Activated naive CD4-positive, alpha-beta T cell treated with anti-CD3 and anti-CD28 coated beads for 36 hours (primary cell): ENCODE measurements around the gene WDR64. TPM values are rescaled to one million over a fixed set of nuclear protein-coding genes. Genes with fewer than 3 reads are reported as not detected.

Source experiments
- CTCF ChIA-PET: fragments of 350-600 bp; sonication (Branson Sonifier 250); formaldehyde crosslinking; loops from one replicate; lab custom pipeline; 2021; ENCODE audit warnings: antibody characterized with exemption; lab: Charles Lee
- DNase-seq: peaks from one replicate; pipeline ENCODE4 v3.0.0-alpha.2; 2020
- H3K27ac Mint-ChIP-seq: one replicate; pipeline ENCODE4 v1.8.0; 2021; ENCODE audit warnings: mild to moderate bottlenecking, mixed read lengths
- H3K27me3 Mint-ChIP-seq: one replicate; pipeline ENCODE4 v1.8.0; 2021; ENCODE audit warnings: low read depth, mixed read lengths
- H3K36me3 Mint-ChIP-seq: one replicate; pipeline ENCODE4 v1.8.0; 2021; ENCODE audit warnings: low read depth, mixed read lengths
- H3K4me1 Mint-ChIP-seq: one replicate; pipeline ENCODE4 v1.8.0; 2021; ENCODE audit warnings: low read depth, mixed read lengths
- H3K4me3 Mint-ChIP-seq: one replicate; pipeline ENCODE4 v1.8.0; 2021; ENCODE audit warnings: mild to moderate bottlenecking, moderate library complexity, mixed read lengths
- H3K9me3 Mint-ChIP-seq: one replicate; pipeline ENCODE4 v1.8.0; 2021; ENCODE audit warnings: mixed read lengths
- intact Hi-C: fragments of 100-400 bp; cut with micrococcal nuclease; formaldehyde crosslinking; loops from one replicate; pipeline ENCODE4 v1.15.1; 2023
- total RNA-seq, 2 experiments: library from RNA; stranded (reverse); gene quantifications; one replicate each; pipeline ENCODE4 v1.2.3, GENCODE V29; 2021

Gene WDR64
- total RNA-seq, 2 experiments from 2014 or later: not detected

DNA sequence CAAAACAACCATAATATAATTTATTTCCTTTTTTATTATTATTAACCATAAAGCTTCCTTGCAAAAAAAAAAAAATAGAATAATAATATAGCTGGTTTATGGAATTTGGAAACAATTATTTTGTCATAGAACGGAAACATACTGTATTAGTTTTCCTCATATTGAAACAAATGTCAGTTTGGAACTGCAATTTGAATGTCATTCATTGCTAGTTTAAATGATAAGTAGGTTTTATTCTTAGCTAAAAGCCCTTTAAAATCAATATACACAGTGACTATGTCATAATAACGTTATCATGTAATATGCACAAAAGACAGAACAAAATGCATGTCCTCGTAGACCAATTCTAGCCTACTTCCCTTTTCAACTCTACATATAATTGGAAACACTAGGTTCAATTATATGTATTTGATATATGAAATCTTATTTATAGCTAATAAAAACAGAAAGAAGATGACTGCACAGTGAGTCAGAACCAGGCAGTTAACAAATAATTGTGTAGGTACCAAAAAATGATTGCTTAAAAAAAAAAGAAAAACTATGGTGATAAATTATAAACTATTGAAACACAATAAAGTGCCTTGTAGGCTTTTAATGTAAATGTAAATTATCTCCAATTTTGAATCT is 110.7 kb downstream of the WDR64 start:
- Mint-ChIP-seq H3K27me3 (no peaks in the 10 kb centered on the region), H3K27ac (no peak overlapping the region), H3K9me3 (no peaks in the 10 kb centered on the region), H3K36me3 (no peaks in the 10 kb centered on the region), H3K4me3 (no peak overlapping the region), H3K4me1 (no peaks in the 10 kb centered on the region)
- CTCF ChIA-PET: interaction anchor here (0.5 to 0.6 kb wide), 2 partner anchors 31 to 1815 kb away, joined by 3 to 4 read pairs; no protein-coding TSS in a partner anchor
- intact Hi-C loops: no loop called here
- DNase-seq: no peak

- Mint-ChIP-seq H3K27me3 (no peaks in the 10 kb centered on the region), H3K4me1 (no peaks in the 10 kb centered on the region), H3K9me3 (no peaks in the 10 kb centered on the region), H3K36me3 (no peaks in the 10 kb centered on the region), H3K27ac (no peak overlapping the region), H3K4me3 (no peak overlapping the region)
- DNase-seq: no peak
- intact Hi-C loops: no loop called here
- CTCF ChIA-PET: no interaction called here
These were observed 113.3 kb downstream of the WDR64 start for GRCh38 chr1:241765390-241765789.

DNA sequence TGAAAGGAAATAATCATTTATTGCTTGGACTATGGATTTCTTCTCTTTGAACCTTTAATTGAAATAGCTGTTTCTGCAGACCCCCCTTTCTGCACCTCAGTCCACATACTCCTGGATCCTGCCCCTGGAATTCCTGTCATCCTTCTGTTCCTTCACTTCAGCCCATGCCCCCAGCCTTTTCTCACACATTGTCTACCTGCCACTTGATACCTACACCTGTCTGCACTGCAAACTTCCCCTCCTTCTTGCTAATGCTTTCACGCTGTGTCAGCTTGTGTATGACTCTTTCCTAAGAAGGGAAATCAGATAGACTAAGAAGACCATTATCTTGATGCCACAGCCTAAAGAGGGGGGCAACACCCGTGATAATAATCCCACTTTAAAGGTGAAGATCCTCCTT is 115.7 kb downstream of the WDR64 start:
- Mint-ChIP-seq H3K36me3 (no peaks in the 10 kb centered on the region), H3K4me1 (no peaks in the 10 kb centered on the region), H3K4me3 (no peak overlapping the region), H3K27ac (no peak overlapping the region), H3K27me3 (no peaks in the 10 kb centered on the region), H3K9me3 (no peaks in the 10 kb centered on the region)
- no peak for DNase-seq
- intact Hi-C loops: no loop called here
- CTCF ChIA-PET: interaction anchor here (1.0 kb wide), 1 partner anchor 12 kb away, joined by 3 read pairs; no protein-coding TSS in a partner anchor

DNA sequence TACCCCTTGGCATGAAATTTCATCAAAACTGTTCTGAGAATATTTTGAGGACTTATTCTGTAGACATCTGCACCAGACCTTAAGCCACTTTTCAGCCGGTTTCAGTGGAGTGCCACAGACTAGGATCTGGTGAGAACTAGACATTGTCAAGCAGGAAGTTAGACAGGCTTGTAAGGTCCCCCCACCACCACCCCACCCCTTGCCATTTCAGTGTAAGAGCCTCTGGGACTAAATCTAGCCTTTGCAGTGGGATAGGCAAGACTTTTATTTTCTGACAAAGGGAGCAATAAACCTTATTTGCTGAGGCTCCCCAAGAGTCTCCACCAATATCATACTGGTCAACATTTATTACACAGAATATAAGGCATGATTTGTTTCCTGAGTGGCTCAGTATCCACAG is 118.0 kb downstream of the WDR64 start:
- intact Hi-C loops: no loop called here
- Mint-ChIP-seq H3K9me3 (no peaks in the 10 kb centered on the region), H3K4me3 (no peak overlapping the region), H3K4me1 (no peaks in the 10 kb centered on the region), H3K36me3 (no peaks in the 10 kb centered on the region), H3K27ac (no peak overlapping the region), H3K27me3 (no peaks in the 10 kb centered on the region)
- CTCF ChIA-PET: no interaction called here
- DNase-seq: no peak

DNA sequence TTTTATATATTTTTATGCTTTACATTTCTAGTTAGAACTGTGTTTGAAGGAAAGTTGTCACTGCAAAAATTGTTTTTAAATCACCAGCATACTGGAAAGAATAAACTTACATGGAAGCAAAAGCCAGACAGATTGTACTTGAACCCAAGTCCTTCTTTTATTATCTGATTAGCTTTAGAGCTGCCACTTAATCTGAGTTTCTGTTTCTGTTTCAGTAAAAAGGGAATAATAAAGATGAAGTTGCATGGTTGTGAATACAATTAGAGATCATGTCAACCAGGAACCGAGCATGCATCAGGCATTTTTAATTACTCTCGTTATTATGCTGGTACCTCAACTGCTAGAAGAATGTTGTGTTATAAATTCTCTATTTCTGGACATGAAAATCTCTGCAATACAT is 119.0 kb downstream of the WDR64 start:
- intact Hi-C loops: no loop called here
- Mint-ChIP-seq H3K9me3 (no peaks in the 10 kb centered on the region), H3K27me3 (no peaks in the 10 kb centered on the region), H3K4me1 (peaks cover 2% of the 10 kb centered on the region), H3K36me3 (no peaks in the 10 kb centered on the region), H3K4me3 (no peak overlapping the region), H3K27ac (no peak overlapping the region)
- CTCF ChIA-PET: no interaction called here
- DNase-seq: no peak

DNA sequence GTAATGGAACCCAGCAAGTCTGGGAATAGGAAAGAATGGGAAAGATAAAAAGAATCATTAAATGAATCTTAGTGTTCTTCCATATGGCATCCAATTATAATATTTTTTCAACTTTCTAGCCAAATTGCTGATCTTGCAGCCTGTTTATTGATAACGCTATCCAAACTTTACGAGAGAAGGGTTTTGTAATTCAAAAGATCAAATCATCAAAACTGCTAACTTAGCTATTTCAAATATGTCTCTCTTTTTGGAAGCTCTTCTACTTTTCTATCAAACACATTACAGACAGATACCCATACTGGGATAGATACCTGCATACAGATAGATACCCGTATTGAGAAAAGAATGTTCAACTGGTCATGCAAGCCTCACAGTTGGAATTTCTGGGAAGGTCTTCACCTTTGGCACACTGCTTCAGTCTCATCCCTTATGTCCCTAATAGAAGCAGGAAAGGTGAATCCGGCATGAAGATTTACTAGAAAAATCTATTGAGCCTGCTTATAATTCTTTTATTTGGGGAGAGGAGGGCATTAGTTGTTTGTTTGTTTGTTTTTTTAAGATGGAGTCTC is 120.9 kb downstream of the WDR64 start:
- DNase-seq: no peak
- peaks cover 7% of the 10 kb centered on the region for H3K4me1 Mint-ChIP-seq
- intact Hi-C loops: no loop called here
- no peak overlapping the region for H3K4me3 Mint-ChIP-seq
- no peak overlapping the region for H3K27ac Mint-ChIP-seq
- H3K9me3 Mint-ChIP-seq: no peaks in the 10 kb centered on the region
- H3K36me3 Mint-ChIP-seq: no peaks in the 10 kb centered on the region
- CTCF ChIA-PET: no interaction called here
- H3K27me3 Mint-ChIP-seq: no peaks in the 10 kb centered on the region

DNA sequence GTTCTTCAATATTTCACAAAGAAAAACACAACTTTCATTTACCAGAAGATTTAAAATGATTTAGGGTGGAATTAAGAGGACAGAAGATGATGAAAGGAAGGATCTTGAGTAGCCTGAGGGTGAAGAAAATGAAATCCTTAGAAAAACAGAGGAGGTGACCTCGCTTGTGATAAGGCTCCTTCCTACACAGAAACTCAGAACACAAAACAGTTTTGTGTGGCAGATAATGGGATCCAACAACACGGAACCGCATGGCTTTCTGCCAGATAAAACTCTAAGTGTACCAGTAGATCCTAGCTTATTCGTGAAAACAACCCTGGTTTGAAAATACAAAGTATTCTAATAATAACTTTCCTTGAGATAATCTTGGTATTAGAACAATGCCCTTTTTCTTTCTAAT is 121.9 kb downstream of the WDR64 start:
- no peak for DNase-seq
- peaks cover 7% of the 10 kb centered on the region for H3K4me1 Mint-ChIP-seq
- CTCF ChIA-PET: no interaction called here
- no peaks in the 10 kb centered on the region for H3K27me3 Mint-ChIP-seq
- H3K27ac Mint-ChIP-seq: no peak overlapping the region
- no peaks in the 10 kb centered on the region for H3K9me3 Mint-ChIP-seq
- intact Hi-C loops: no loop called here
- H3K4me3 Mint-ChIP-seq: no peak overlapping the region
- H3K36me3 Mint-ChIP-seq: no peaks in the 10 kb centered on the region

- Mint-ChIP-seq H3K27ac (no peak overlapping the region), H3K9me3 (no peaks in the 10 kb centered on the region), H3K27me3 (no peaks in the 10 kb centered on the region), H3K36me3 (no peaks in the 10 kb centered on the region), H3K4me1 (peaks cover 7% of the 10 kb centered on the region), H3K4me3 (no peak overlapping the region)
- CTCF ChIA-PET: no interaction called here
- intact Hi-C loops: no loop called here
- no peak for DNase-seq
These were observed 122.9 kb downstream of the WDR64 start for GRCh38 chr1:241775021-241775420.

DNA sequence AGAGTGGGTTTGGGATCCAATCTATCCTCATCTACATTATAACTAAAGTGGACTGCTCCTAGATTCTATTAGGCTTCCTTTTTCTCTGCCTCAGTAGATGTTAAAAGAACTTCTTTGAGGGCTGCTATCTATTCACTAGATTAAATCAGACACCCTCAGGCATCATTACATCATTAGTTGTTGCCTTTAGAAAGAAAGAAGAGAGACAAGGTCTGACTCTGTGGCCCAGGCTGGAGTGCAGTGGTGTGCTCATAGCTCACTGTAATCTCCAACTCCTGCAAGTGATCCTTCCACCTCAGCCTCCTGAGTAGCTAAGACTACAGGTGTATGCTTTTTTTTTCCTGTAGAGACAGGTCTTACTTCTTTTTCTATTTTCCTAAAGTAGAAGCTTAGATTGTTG is 124.8 kb downstream of the WDR64 start:
- Mint-ChIP-seq H3K4me1 (peaks cover 7% of the 10 kb centered on the region), H3K9me3 (no peaks in the 10 kb centered on the region), H3K27me3 (no peaks in the 10 kb centered on the region), H3K27ac (no peak overlapping the region), H3K36me3 (no peaks in the 10 kb centered on the region), H3K4me3 (no peak overlapping the region)
- DNase-seq: no peak
- intact Hi-C loops: no loop called here
- CTCF ChIA-PET: no interaction called here

GRCh38 chr1:241778117-241778516 is 126.0 kb downstream of the WDR64 start:
- Mint-ChIP-seq H3K36me3 (no peaks in the 10 kb centered on the region), H3K9me3 (no peaks in the 10 kb centered on the region), H3K4me1 (peaks cover 7% of the 10 kb centered on the region), H3K27ac (no peak overlapping the region), H3K4me3 (no peak overlapping the region), H3K27me3 (no peaks in the 10 kb centered on the region)
- DNase-seq: no peak
- CTCF ChIA-PET: no interaction called here
- intact Hi-C loops: no loop called here

DNA sequence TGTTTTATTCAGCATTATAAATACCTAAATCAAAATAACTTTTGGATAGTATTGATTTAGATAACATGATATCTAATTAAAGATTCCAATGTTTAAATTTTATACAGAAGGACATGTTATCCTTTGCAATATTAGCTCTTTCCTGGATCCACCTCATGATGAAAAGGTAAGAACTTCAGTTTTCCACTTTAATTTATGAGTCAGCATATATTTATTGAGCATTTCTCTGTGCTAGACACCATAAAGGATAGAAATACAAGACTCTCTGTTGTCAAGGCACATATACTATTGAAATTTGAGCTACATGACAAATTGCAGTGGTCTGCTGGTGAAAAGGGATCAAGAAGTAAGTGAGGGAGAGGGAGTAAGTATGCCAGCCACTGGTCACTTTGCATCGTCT is 127.8 kb downstream of the WDR64 start:
- peaks cover 7% of the 10 kb centered on the region for H3K4me1 Mint-ChIP-seq
- DNase-seq: no peak
- no peak overlapping the region for H3K27ac Mint-ChIP-seq
- H3K36me3 Mint-ChIP-seq: no peaks in the 10 kb centered on the region
- intact Hi-C loops: no loop called here
- H3K27me3 Mint-ChIP-seq: no peaks in the 10 kb centered on the region
- H3K4me3 Mint-ChIP-seq: no peak overlapping the region
- H3K9me3 Mint-ChIP-seq: no peaks in the 10 kb centered on the region
- CTCF ChIA-PET: interaction anchor here (1.4 kb wide), 1 partner anchor 11 kb away, joined by 3 read pairs; no protein-coding TSS in a partner anchor

GRCh38 chr1:241782396-241782795 is 130.3 kb downstream of the WDR64 start:
- no peaks in the 10 kb centered on the region for H3K27me3 Mint-ChIP-seq
- CTCF ChIA-PET: no interaction called here
- intact Hi-C loops: no loop called here
- no peaks in the 10 kb centered on the region for H3K36me3 Mint-ChIP-seq
- H3K4me1 Mint-ChIP-seq: no peaks in the 10 kb centered on the region
- H3K27ac Mint-ChIP-seq: no peak overlapping the region
- no peaks in the 10 kb centered on the region for H3K9me3 Mint-ChIP-seq
- H3K4me3 Mint-ChIP-seq: no peak overlapping the region
- no peak for DNase-seq

- no peaks in the 10 kb centered on the region for H3K4me1 Mint-ChIP-seq
- no peak overlapping the region for H3K4me3 Mint-ChIP-seq
- no peaks in the 10 kb centered on the region for H3K27me3 Mint-ChIP-seq
- CTCF ChIA-PET: interaction anchor here (0.7 kb wide), 2 partner anchors 1056 to 1890 kb away, joined by 3 read pairs; no protein-coding TSS in a partner anchor
- no peak for DNase-seq
- no peaks in the 10 kb centered on the region for H3K36me3 Mint-ChIP-seq
- no peak overlapping the region for H3K27ac Mint-ChIP-seq
- H3K9me3 Mint-ChIP-seq: no peaks in the 10 kb centered on the region
- intact Hi-C loops: no loop called here
These were observed 135.6 kb downstream of the WDR64 start for GRCh38 chr1:241787691-241788090.
